MCF 10A (cell line): Measurements from ENCODE around the gene ZCCHC4. TPM values are rescaled to one million over a fixed set of nuclear protein-coding genes. Genes with fewer than 3 reads are reported as not detected.

ENCODE experiments used
- BruUV-seq: library from RNA; stranded (reverse); fragments of 400-500 nt; replicated peaks from 2 replicates; lab custom pipeline; 2021; lab: Mats Ljungman, UMichigan
- CTCF ChIA-PET: fragments of 300-600 bp; sonication (Branson Sonifier 250); formaldehyde crosslinking; extraction: SDS; loops from one replicate; lab custom pipeline; 2021; ENCODE audit warnings: antibody characterized with exemption, inconsistent platforms; lab: Yijun Ruan, JAX
- POLR2A ChIA-PET: fragments of 300-600, 350-650 bp; sonication (Branson Sonifier 250); formaldehyde crosslinking; extraction: SDS; loops from one replicate; lab custom pipeline; 2020; ENCODE audit warnings: antibody characterized with exemption, inconsistent platforms; lab: Yijun Ruan, JAX
- DNase-seq: peaks from one replicate; pipeline ENCODE4 v3.0.0-alpha.2; 2018; ENCODE audit not compliant: unreplicated experiment
- H3K27ac Mint-ChIP-seq: one replicate; pipeline ENCODE4 v1.8.0; 2022; ENCODE audit warnings: mild to moderate bottlenecking, low read depth, mixed read lengths; ENCODE audit not compliant: unreplicated experiment
- H3K27me3 Mint-ChIP-seq: one replicate; pipeline ENCODE4 v1.8.0; 2022; ENCODE audit warnings: mixed read lengths; ENCODE audit not compliant: insufficient read depth, unreplicated experiment
- H3K36me3 Mint-ChIP-seq: one replicate; pipeline ENCODE4 v1.8.0; 2022; ENCODE audit warnings: mild to moderate bottlenecking, moderate library complexity, mixed read lengths; ENCODE audit not compliant: insufficient read depth, unreplicated experiment
- H3K4me1 Mint-ChIP-seq: one replicate; pipeline ENCODE4 v1.8.0; 2022; ENCODE audit warnings: mixed read lengths; ENCODE audit not compliant: insufficient read depth, unreplicated experiment
- H3K4me3 Mint-ChIP-seq: one replicate; pipeline ENCODE4 v1.8.0; 2022; ENCODE audit warnings: mild to moderate bottlenecking, moderate library complexity, mixed read lengths; ENCODE audit not compliant: unreplicated experiment
- H3K9me3 Mint-ChIP-seq: one replicate; pipeline ENCODE4 v1.8.0; 2022; ENCODE audit warnings: mixed read lengths; ENCODE audit not compliant: unreplicated experiment
- CTCF ChIP-seq: fragments of 200-600 bp; IDR thresholded peaks from one replicate; pipeline ENCODE4 v1.8.0; 2022; ENCODE audit warnings: antibody characterized with exemption, mild to moderate bottlenecking; ENCODE audit not compliant: unreplicated experiment
- intact Hi-C: fragments of 100-400 bp; cut with micrococcal nuclease; formaldehyde crosslinking; loops from 2 replicates; pipeline ENCODE4 v1.14.1; 2022
- total RNA-seq: library from RNA; stranded (reverse); gene quantifications from 2 replicates; pipeline ENCODE4 v1.2.3, GENCODE V29; 2022

Gene ZCCHC4
- total RNA-seq, 1 experiment from 2014 or later, result 7.7 TPM

- DNase-seq, result no peak
- no TSS peak for BruUV-seq
- Mint-ChIP-seq H3K27ac (no peak overlapping the region), H3K4me1 (no peaks in the 10 kb centered on the region), H3K27me3 (no peaks in the 10 kb centered on the region), H3K4me3 (no peak overlapping the region), H3K36me3 (peaks cover 7% of the 10 kb centered on the region), H3K9me3 (peaks cover 14% of the 10 kb centered on the region)
- intact Hi-C loops, result no loop called here
- CTCF ChIA-PET, result interaction anchor here (0.6 to 2.4 kb wide), 6 partner anchors 17 to 279 kb away, joined by 3 to 12 read pairs (median 3); partner anchors contain the start of gene ZCCHC4
- no peak for TF ChIP-seq CTCF
- POLR2A ChIA-PET, result no interaction called here
These were observed 28.6 kb upstream of the ZCCHC4 start for GRCh38 chr4:25283948-25284347.

- Mint-ChIP-seq H3K4me1 (no peaks in the 10 kb centered on the region), H3K4me3 (no peak overlapping the region), H3K27me3 (no peaks in the 10 kb centered on the region), H3K9me3 (peaks cover 16% of the 10 kb centered on the region), H3K27ac (no peak overlapping the region), H3K36me3 (peaks cover 7% of the 10 kb centered on the region)
- DNase-seq, result no peak
- BruUV-seq, result no TSS peak
- TF ChIP-seq CTCF, result no peak
- ChIA-PET POLR2A (no interaction called here), CTCF (interaction anchor here (0.6 kb wide), 1 partner anchor 279 kb away, joined by 3 read pairs; no protein-coding TSS in a partner anchor)
- intact Hi-C loops, result no loop called here
These were observed 28.1 kb upstream of the ZCCHC4 start for GRCh38 chr4:25284466-25284865.

- intact Hi-C loops, result no loop called here
These were observed 22.0 kb upstream of the ZCCHC4 start for GRCh38 chr4:25290490-25291067.

More at GRCh38 chr4:25290490-25291067, 22.0 kb upstream of the ZCCHC4 start:
- no peaks in the 10 kb centered on the region for H3K27me3 Mint-ChIP-seq
- POLR2A ChIA-PET, result interaction anchor here (0.7 kb wide), 1 partner anchor 59 kb away, joined by 3 read pairs; no protein-coding TSS in a partner anchor
- H3K36me3 Mint-ChIP-seq, result peaks cover 7% of the 10 kb centered on the region
- H3K4me1 Mint-ChIP-seq, result no peaks in the 10 kb centered on the region
- no peak for TF ChIP-seq CTCF
- CTCF ChIA-PET, result interaction anchor here (0.7 to 1.4 kb wide), 3 partner anchors 10 to 150 kb away, joined by 3 to 7 read pairs (median 3); partner anchors contain the start of gene ZCCHC4
- H3K27ac Mint-ChIP-seq, result no peak overlapping the region
- no peak overlapping the region for H3K4me3 Mint-ChIP-seq
- DNase-seq, result no peak
- peaks cover 16% of the 10 kb centered on the region for H3K9me3 Mint-ChIP-seq
- BruUV-seq, result no TSS peak
